ENCODE results near the gene ZNF628. TPM values are rescaled to one million over a fixed set of nuclear protein-coding genes. Genes with fewer than 3 reads are reported as not detected.

The ZNF628 gene
- total and polyA plus RNA-seq, 2 donors (not counting 1 experiment from before 2014, with no cell fraction given) = 0.49 to 1.3 TPM

- H3K4me3 ChIP-seq (replicated peaks in 1 of 4; ENCODE audit: control extremely low read depth in 1 of 4, insufficient read depth in 1 of 4, low read depth in 3 of 4, low read length in 4 of 4) = no peak overlapping the region
- no peaks in the 10 kb centered on the region for H4K20me1 ChIP-seq (ENCODE audit: control insufficient read depth, extremely low read depth, insufficient read depth, low read length)
- H3K79me2 ChIP-seq (ENCODE audit: control insufficient read depth, insufficient read depth, low read length) = no peaks in the 10 kb centered on the region
- H3K27me3 ChIP-seq (ENCODE audit: control insufficient read depth, insufficient read depth, low read length) = peaks cover 15% of the 10 kb centered on the region
- no peak for TF ChIP-seq CTCF (conservative IDR thresholded peaks at IDR 0.05 in 1 of 2, IDR thresholded peaks at IDR 0.05 in 1 of 2; ENCODE audit: low read depth in 1 of 2, low read length in 2 of 2)
- peak; percentile 98 for TF ChIP-seq EZH2 (IDR thresholded peaks at IDR 0.05; ENCODE audit: low read length, missing control alignments)
- DNase-seq (ENCODE audit: low read depth in 2 of 2) = no peak
- no peaks in the 10 kb centered on the region for H3K9me3 ChIP-seq (ENCODE audit: control insufficient read depth, insufficient read depth, low read depth, low read length)
- no peak overlapping the region for H2AFZ ChIP-seq (ENCODE audit: low read length)
- H3K27ac ChIP-seq (ENCODE audit: insufficient read depth, low read length) = no peak overlapping the region
- H3K4me2 ChIP-seq (ENCODE audit: extremely low read depth, insufficient read depth, low read length) = no peak overlapping the region
- H3K36me3 ChIP-seq (ENCODE audit: control insufficient read depth, insufficient read depth, low read length) = peaks cover 2% of the 10 kb centered on the region
- H3K9ac ChIP-seq (ENCODE audit: insufficient read depth, low read length) = no peak overlapping the region
- H3K4me1 ChIP-seq (ENCODE audit: control insufficient read depth, extremely low read depth, insufficient read depth, low read length) = no peaks in the 10 kb centered on the region
Observed at GRCh38 chr19:55451965-55452748, 24.3 kb upstream of the ZNF628 start.

- no peak overlapping the region for H3K9ac ChIP-seq (ENCODE audit: insufficient read depth, low read length)
- H3K27me3 ChIP-seq (ENCODE audit: control insufficient read depth, insufficient read depth, low read length) = peaks cover 15% of the 10 kb centered on the region
- no peak overlapping the region for H2AFZ ChIP-seq (ENCODE audit: low read length)
- no peak overlapping the region for H3K27ac ChIP-seq (ENCODE audit: insufficient read depth, low read length)
- H4K20me1 ChIP-seq (ENCODE audit: control insufficient read depth, extremely low read depth, insufficient read depth, low read length) = no peaks in the 10 kb centered on the region
- H3K4me3 ChIP-seq (replicated peaks in 1 of 4; ENCODE audit: control extremely low read depth in 1 of 4, insufficient read depth in 1 of 4, low read depth in 3 of 4, low read length in 4 of 4) = no peak overlapping the region
- TF ChIP-seq EZH2 (IDR thresholded peaks at IDR 0.05; ENCODE audit: low read length, missing control alignments) (no peak), CTCF (conservative IDR thresholded peaks at IDR 0.05 in 1 of 2, IDR thresholded peaks at IDR 0.05 in 1 of 2; ENCODE audit: low read depth in 1 of 2, low read length in 2 of 2) (peak in 1 of 2 donors; percentile 14)
- no peaks in the 10 kb centered on the region for H3K9me3 ChIP-seq (ENCODE audit: control insufficient read depth, insufficient read depth, low read depth, low read length)
- no peak overlapping the region for H3K4me2 ChIP-seq (ENCODE audit: extremely low read depth, insufficient read depth, low read length)
- no peaks in the 10 kb centered on the region for H3K79me2 ChIP-seq (ENCODE audit: control insufficient read depth, insufficient read depth, low read length)
- peak; percentile 65 to 73 for DNase-seq (ENCODE audit: low read depth in 2 of 2)
- H3K36me3 ChIP-seq (ENCODE audit: control insufficient read depth, insufficient read depth, low read length) = peaks cover 2% of the 10 kb centered on the region
- H3K4me1 ChIP-seq (ENCODE audit: control insufficient read depth, extremely low read depth, insufficient read depth, low read length) = no peaks in the 10 kb centered on the region
Observed at GRCh38 chr19:55452749-55453346, 23.6 kb upstream of the ZNF628 start.

GRCh38 chr19:55453511-55454260, 22.7 kb upstream of the ZNF628 start:
- Histone ChIP-seq H3K4me3 (replicated peaks in 1 of 4; ENCODE audit: control extremely low read depth in 1 of 4, insufficient read depth in 1 of 4, low read depth in 3 of 4, low read length in 4 of 4) (no peak overlapping the region), H3K27me3 (ENCODE audit: control insufficient read depth, insufficient read depth, low read length) (peaks cover 15% of the 10 kb centered on the region), H3K9ac (ENCODE audit: insufficient read depth, low read length) (no peak overlapping the region), H3K9me3 (ENCODE audit: control insufficient read depth, insufficient read depth, low read depth, low read length) (no peaks in the 10 kb centered on the region), H4K20me1 (ENCODE audit: control insufficient read depth, extremely low read depth, insufficient read depth, low read length) (no peaks in the 10 kb centered on the region), H3K79me2 (ENCODE audit: control insufficient read depth, insufficient read depth, low read length) (no peaks in the 10 kb centered on the region), H3K4me1 (ENCODE audit: control insufficient read depth, extremely low read depth, insufficient read depth, low read length) (no peaks in the 10 kb centered on the region), H2AFZ (ENCODE audit: low read length) (no peak overlapping the region), H3K27ac (ENCODE audit: insufficient read depth, low read length) (no peak overlapping the region), H3K4me2 (ENCODE audit: extremely low read depth, insufficient read depth, low read length) (no peak overlapping the region), H3K36me3 (ENCODE audit: control insufficient read depth, insufficient read depth, low read length) (peaks cover 2% of the 10 kb centered on the region)
- TF ChIP-seq EZH2 (IDR thresholded peaks at IDR 0.05; ENCODE audit: low read length, missing control alignments) (no peak), CTCF (conservative IDR thresholded peaks at IDR 0.05 in 1 of 2, IDR thresholded peaks at IDR 0.05 in 1 of 2; ENCODE audit: low read depth in 1 of 2, low read length in 2 of 2) (no peak)
- DNase-seq (ENCODE audit: low read depth in 2 of 2) = no peak

Measured in fibroblast of lung (primary cell).